ENCODE measurements around the gene KDM4D.

DNA sequence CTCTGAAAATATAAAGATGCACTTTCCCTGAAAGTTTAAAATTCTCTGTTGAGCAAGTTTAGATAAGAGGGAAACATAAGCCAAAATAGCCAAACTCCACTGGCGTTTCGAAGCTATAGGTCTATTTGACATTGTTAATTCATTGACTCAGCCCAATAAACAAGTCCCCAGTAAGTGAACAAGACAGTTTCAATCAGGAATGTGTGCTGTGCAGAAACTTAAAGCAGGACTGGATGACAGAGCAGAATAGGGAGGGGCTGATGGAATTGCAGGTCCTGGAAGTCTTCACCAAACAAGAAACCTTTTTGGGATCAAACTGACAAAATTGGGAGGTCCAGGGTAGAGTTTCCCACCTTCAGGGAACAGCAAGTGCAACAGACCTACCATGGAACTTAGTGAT is 42.6 kb downstream of the KDM4D start:
- TF ChIP-seq, protein P1, sequence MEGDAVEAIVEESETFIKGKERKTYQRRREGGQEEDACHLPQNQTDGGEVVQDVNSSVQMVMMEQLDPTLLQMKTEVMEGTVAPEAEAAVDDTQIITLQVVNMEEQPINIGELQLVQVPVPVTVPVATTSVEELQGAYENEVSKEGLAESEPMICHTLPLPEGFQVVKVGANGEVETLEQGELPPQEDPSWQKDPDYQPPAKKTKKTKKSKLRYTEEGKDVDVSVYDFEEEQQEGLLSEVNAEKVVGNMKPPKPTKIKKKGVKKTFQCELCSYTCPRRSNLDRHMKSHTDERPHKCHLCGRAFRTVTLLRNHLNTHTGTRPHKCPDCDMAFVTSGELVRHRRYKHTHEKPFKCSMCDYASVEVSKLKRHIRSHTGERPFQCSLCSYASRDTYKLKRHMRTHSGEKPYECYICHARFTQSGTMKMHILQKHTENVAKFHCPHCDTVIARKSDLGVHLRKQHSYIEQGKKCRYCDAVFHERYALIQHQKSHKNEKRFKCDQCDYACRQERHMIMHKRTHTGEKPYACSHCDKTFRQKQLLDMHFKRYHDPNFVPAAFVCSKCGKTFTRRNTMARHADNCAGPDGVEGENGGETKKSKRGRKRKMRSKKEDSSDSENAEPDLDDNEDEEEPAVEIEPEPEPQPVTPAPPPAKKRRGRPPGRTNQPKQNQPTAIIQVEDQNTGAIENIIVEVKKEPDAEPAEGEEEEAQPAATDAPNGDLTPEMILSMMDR (IDR thresholded peaks at IDR 0.05): no peak
- no peak for TF ChIP-seq EZH2 (IDR thresholded peaks at IDR 0.05)
